CD4-positive, alpha-beta T cell (primary cell): Measurements from ENCODE around the gene CDS2. TPM values are rescaled to one million over a fixed set of nuclear protein-coding genes. Genes with fewer than 3 reads are reported as not detected.

ENCODE experiments used
- ATAC-seq: fragments of 200-7000 bp; cut with Tn5 transposase; one replicate; pipeline ENCODE4 v1.10.0; 2022; ENCODE audit warnings: mild to moderate bottlenecking; ENCODE audit not compliant: poor library complexity
- CTCF ChIA-PET: fragments of 350-600 bp; sonication (Branson Sonifier 250); formaldehyde crosslinking; loops from one replicate; lab custom pipeline; 2021; ENCODE audit warnings: antibody characterized with exemption, inconsistent platforms; lab: Charles Lee
- POLR2A ChIA-PET: fragments of 350-600 bp; sonication (Branson Sonifier 250); formaldehyde crosslinking; loops from one replicate; lab custom pipeline; 2021; ENCODE audit warnings: antibody characterized with exemption, inconsistent platforms; lab: Charles Lee
- DNase-seq, 14 experiments: peaks; one replicate each; pipeline ENCODE4 v3.0.0-alpha.2; 2013 to 2020; ENCODE audit warnings: mixed read lengths in 2 of 14
- H3K27ac ChIP-seq, 2 donors: one replicate each; pipeline versions ENCODE4 v1.5.1 to v1.7.0; 2013; ENCODE audit warnings: low read length in 2 of 2, low read depth in 1 of 2, mild to moderate bottlenecking in 1 of 2
- H3K27me3 ChIP-seq, 2 experiments: 1 replicate in 1 of 2; 2 replicates in 1 of 2; pipeline versions ENCODE4 v1.6.1 to v1.7.0; 2013; ENCODE audit warnings: low read length in 2 of 2, control low read depth in 1 of 2, mild to moderate bottlenecking in 1 of 2, moderate library complexity in 1 of 2; ENCODE audit not compliant: insufficient read depth in 2 of 2, control insufficient read depth in 1 of 2
- H3K36me3 ChIP-seq: one replicate; pipeline ENCODE4 v1.6.1; 2013; ENCODE audit warnings: low read length, control low read depth; ENCODE audit not compliant: insufficient read depth
- H3K4me1 ChIP-seq: one replicate; pipeline ENCODE4 v1.6.1; 2013; ENCODE audit warnings: low read length, control low read depth; ENCODE audit not compliant: insufficient read depth
- H3K4me3 ChIP-seq: one replicate; pipeline ENCODE4 v1.5.1; 2013; ENCODE audit warnings: mild to moderate bottlenecking, low read length, moderate library complexity
- H3K9me3 ChIP-seq, 2 experiments: 1 replicate in 1 of 2; 2 replicates in 1 of 2; pipeline versions ENCODE4 v1.6.1 to v1.7.0; 2013; ENCODE audit warnings: low read length in 2 of 2, mild to moderate bottlenecking in 2 of 2, control low read depth in 1 of 2, moderate library complexity in 1 of 2; ENCODE audit not compliant: control insufficient read depth in 1 of 2, insufficient read depth in 1 of 2
- H3K27ac Mint-ChIP-seq: one replicate; pipeline ENCODE4 v1.8.0; 2020; ENCODE audit warnings: mixed read lengths
- H3K27me3 Mint-ChIP-seq: one replicate; pipeline ENCODE4 v1.8.0; 2021; ENCODE audit warnings: mixed read lengths
- H3K36me3 Mint-ChIP-seq: one replicate; pipeline ENCODE4 v1.8.0; 2021; ENCODE audit warnings: low read depth, mixed read lengths
- H3K4me1 Mint-ChIP-seq: one replicate; pipeline ENCODE4 v1.8.0; 2021; ENCODE audit warnings: low read depth, mixed read lengths
- H3K4me3 Mint-ChIP-seq: one replicate; pipeline ENCODE4 v1.8.0; 2020; ENCODE audit warnings: mild to moderate bottlenecking, mixed read lengths
- H3K9me3 Mint-ChIP-seq: one replicate; pipeline ENCODE4 v1.8.0; 2020; ENCODE audit warnings: mixed read lengths
- intact Hi-C, 2 experiments: fragments of 100-400 bp; cut with DNase I in 1 of 2; cut with micrococcal nuclease in 1 of 2; formaldehyde crosslinking; loops; one replicate each; pipeline versions ENCODE4 v1.15.1 to v1.9.0; 2023 to 2025; cut with DNase I, micrococcal nuclease
- total RNA-seq, 174 experiments: library from RNA in 2 of 174; stranded (reverse) in 2 of 174; gene quantifications; one replicate each; pipeline ENCODE4 v1.2.3 and lab custom pipeline; 2021 to 2026
- TF ChIP-seq, protein P1 (sequence below): fragments of 200-600 bp; IDR thresholded peaks from one replicate; pipeline ENCODE4 v1.8.0; 2022; ENCODE audit warnings: antibody characterized with exemption, mild to moderate bottlenecking

The CDS2 gene
- total RNA-seq, 2 experiments from 2014 or later = 62.4 to 65.0 TPM

DNA sequence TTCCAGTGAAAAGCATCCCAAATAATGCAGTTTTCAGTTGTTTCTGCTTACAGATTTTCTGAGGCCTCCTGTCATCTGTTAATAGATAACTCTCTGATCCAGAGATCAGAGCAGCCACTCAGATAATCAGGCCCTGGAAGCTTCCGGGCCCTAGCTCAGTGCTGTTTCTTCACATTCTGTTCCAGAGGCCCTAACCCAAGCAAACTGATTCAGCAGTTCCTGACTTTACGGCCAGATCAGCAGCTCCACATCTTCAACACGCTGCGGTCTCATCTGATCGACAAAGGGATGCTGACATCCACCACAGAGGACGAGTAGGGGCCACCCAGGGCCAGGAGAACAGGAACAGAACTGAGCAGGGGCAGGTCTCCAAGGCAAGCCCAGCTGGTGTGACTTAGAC lies 63.1 kb downstream of the CDS2 start:
- TF ChIP-seq, protein P1, sequence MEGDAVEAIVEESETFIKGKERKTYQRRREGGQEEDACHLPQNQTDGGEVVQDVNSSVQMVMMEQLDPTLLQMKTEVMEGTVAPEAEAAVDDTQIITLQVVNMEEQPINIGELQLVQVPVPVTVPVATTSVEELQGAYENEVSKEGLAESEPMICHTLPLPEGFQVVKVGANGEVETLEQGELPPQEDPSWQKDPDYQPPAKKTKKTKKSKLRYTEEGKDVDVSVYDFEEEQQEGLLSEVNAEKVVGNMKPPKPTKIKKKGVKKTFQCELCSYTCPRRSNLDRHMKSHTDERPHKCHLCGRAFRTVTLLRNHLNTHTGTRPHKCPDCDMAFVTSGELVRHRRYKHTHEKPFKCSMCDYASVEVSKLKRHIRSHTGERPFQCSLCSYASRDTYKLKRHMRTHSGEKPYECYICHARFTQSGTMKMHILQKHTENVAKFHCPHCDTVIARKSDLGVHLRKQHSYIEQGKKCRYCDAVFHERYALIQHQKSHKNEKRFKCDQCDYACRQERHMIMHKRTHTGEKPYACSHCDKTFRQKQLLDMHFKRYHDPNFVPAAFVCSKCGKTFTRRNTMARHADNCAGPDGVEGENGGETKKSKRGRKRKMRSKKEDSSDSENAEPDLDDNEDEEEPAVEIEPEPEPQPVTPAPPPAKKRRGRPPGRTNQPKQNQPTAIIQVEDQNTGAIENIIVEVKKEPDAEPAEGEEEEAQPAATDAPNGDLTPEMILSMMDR = no peak
- intact Hi-C loops = no loop called here
- peaks cover 63% of the 10 kb centered on the region for H3K36me3 ChIP-seq
- CTCF ChIA-PET = interaction anchor here (1.1 kb wide), 1 partner anchor 63 kb away, joined by 8 read pairs; the partner anchor contains the start of gene CDS2
- H3K27me3 Mint-ChIP-seq = no peaks in the 10 kb centered on the region
- ATAC-seq (no peak), DNase-seq (no peak)
- H3K36me3 Mint-ChIP-seq = peaks cover 81% of the 10 kb centered on the region
- no peaks in the 10 kb centered on the region for H3K9me3 Mint-ChIP-seq
- H3K9me3 ChIP-seq = no peaks in the 10 kb centered on the region
- H3K4me3 Mint-ChIP-seq = no peak overlapping the region
- no peak overlapping the region for H3K4me3 ChIP-seq
- POLR2A ChIA-PET = interaction anchor here (1.4 kb wide), 1 partner anchor 63 kb away, joined by 3 read pairs; the partner anchor contains the start of gene CDS2
- peaks cover 6% of the 10 kb centered on the region for H3K4me1 Mint-ChIP-seq
- peak overlapping the region; percentile 36 for H3K27ac Mint-ChIP-seq
- H3K27ac ChIP-seq = no peak overlapping the region
- H3K4me1 ChIP-seq = peaks cover 4% of the 10 kb centered on the region
- no peaks in the 10 kb centered on the region for H3K27me3 ChIP-seq

DNA sequence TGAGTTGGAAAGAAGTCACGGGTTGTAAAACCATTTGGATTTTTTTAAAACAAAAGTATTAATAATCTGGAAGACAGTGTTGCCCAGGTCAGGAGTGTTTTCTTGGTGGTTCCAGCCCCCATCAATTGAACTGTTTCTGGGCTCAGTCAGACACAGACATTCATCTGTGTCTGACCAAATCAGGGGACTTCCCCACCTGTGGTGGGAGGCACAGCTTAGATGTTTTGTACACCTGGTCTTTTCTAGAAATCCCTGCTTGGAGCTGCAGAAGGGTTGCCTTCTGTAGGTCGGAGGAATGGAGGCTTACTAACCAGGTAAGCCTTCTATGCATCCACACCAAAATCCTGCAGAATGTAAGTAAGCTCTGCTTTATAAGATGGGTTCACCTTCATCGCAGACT lies 63.6 kb downstream of the CDS2 start:
- no peak overlapping the region for H3K4me3 Mint-ChIP-seq
- H3K36me3 ChIP-seq = peaks cover 62% of the 10 kb centered on the region
- H3K27ac Mint-ChIP-seq = peak overlapping the region; percentile 17
- ATAC-seq = no peak
- H3K4me1 ChIP-seq = peaks cover 4% of the 10 kb centered on the region
- intact Hi-C loops = no loop called here
- no peak overlapping the region for H3K4me3 ChIP-seq
- H3K27ac ChIP-seq = no peak overlapping the region
- H3K36me3 Mint-ChIP-seq = peaks cover 78% of the 10 kb centered on the region
- POLR2A ChIA-PET = interaction anchor here (1.4 to 3.0 kb wide), 2 partner anchors 64 kb away, joined by 3 to 46 read pairs; partner anchors contain the start of gene CDS2
- DNase-seq = no peak
- H3K9me3 Mint-ChIP-seq = no peaks in the 10 kb centered on the region
- no peaks in the 10 kb centered on the region for H3K27me3 ChIP-seq
- peaks cover 6% of the 10 kb centered on the region for H3K4me1 Mint-ChIP-seq
- H3K9me3 ChIP-seq = no peaks in the 10 kb centered on the region
- TF ChIP-seq, protein P1 = no peak
- no peaks in the 10 kb centered on the region for H3K27me3 Mint-ChIP-seq
- CTCF ChIA-PET = interaction anchor here (0.5 to 1.1 kb wide), 2 partner anchors 64 to 470 kb away, joined by 4 to 8 read pairs; partner anchors contain the start of gene CDS2

DNA sequence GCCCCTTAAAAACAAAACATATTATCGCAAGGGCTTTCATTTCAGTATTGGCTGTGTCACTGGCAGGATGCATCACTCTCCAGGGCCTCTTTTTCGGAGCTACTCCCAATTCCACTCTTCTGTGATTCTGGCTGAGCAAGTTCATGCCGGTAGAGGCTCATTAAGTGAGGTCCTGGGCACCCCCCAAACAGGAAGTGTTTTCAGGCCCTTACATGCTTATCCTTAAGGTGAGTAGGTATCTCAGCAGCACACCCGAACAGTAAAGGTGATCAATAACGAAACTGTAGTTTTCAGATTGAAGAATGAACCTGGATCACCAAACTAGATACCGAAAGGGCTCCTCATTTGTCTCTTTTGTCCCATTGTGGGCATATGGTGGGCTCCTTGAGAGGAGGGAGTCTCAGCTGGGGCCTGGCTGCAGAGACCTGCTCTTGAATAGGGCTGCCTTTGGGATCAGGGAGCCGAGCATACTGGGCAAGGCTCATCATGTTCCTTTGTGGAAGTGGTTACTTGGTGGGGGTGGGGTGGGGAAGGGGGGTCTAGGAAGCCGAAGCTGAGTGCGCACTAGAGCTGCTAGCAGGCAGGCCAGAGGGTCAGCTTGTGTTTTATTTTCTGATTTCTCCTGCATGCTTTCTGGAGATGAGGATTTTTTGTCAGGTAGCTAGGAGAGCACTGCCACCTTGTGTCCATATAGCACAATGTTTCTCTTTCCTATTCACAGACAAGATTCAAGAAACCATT lies 65.2 kb downstream of the CDS2 start:
- peaks cover 6% of the 10 kb centered on the region for H3K4me1 Mint-ChIP-seq
- no peak overlapping the region for H3K4me3 Mint-ChIP-seq
- Histone ChIP-seq H3K4me3 (no peak overlapping the region), H3K27ac (no peak overlapping the region), H3K36me3 (peaks cover 54% of the 10 kb centered on the region), H3K4me1 (peaks cover 4% of the 10 kb centered on the region), H3K27me3 (no peaks in the 10 kb centered on the region), H3K9me3 (no peaks in the 10 kb centered on the region)
- TF ChIP-seq, protein P1 = peak; percentile 73
- H3K27me3 Mint-ChIP-seq = no peaks in the 10 kb centered on the region
- intact Hi-C loops = loop anchor here (1.0 kb wide), 2 partner anchors 66 to 136 kb away; no protein-coding TSS in a partner anchor
- H3K36me3 Mint-ChIP-seq = peaks cover 76% of the 10 kb centered on the region
- ChIA-PET CTCF (interaction anchor here (0.8 to 2.9 kb wide), 8 partner anchors 13 to 135 kb away, joined by 3 to 38 read pairs (median 5); partner anchors contain the start of genes CDS2 and PCNA), POLR2A (interaction anchor here (0.5 to 3.0 kb wide), 3 partner anchors 65 to 81 kb away, joined by 3 to 46 read pairs (median 7); partner anchors contain the start of gene CDS2)
- peak overlapping the region; percentile 54 for H3K27ac Mint-ChIP-seq
- H3K9me3 Mint-ChIP-seq = no peaks in the 10 kb centered on the region
- DNase-seq = peak in 10 of 14 experiments; percentile 5 to 79 (median 16)
- peak; percentile 78 for ATAC-seq
